GM12878 (cell line): ENCODE measurements around the gene PMIS2. TPM values are rescaled to one million over a fixed set of nuclear protein-coding genes. Genes with fewer than 3 reads are reported as not detected.
"Not testable (repeated sequence)": the region's sequence is repeated elsewhere in the genome, so short reads cannot be mapped to it uniquely, and the experiment has no call there.

Source experiments
- ATAC-seq: fragments of 200-7000 bp; cut with Tn5 transposase; 3 replicates; pipeline ENCODE4 v1.9.1; 2020; ENCODE audit warnings: mild to moderate bottlenecking, moderate library complexity
- BruUV-seq: library from RNA; stranded (reverse); fragments of 400-500 nt; replicated peaks from 2 replicates; lab custom pipeline; 2021; lab: Mats Ljungman, UMichigan
- CTCF ChIA-PET: fragments of 300-600 bp; sonication (Branson Sonifier 250); formaldehyde crosslinking; extraction: SDS; loops from one replicate; lab custom pipeline; 2021; ENCODE audit warnings: inconsistent platforms; lab: Yijun Ruan, JAX
- POLR2A ChIA-PET: fragments of 350-600 bp; formaldehyde crosslinking; extraction: SDS; loops from one replicate; lab custom pipeline; 2021; ENCODE audit warnings: inconsistent platforms; lab: Charles Lee
- RAD21 ChIA-PET: fragments of 300-600 bp; sonication (Branson Sonifier 250); formaldehyde crosslinking; loops from one replicate; lab custom pipeline; 2023; ENCODE audit warnings: antibody characterized with exemption; ENCODE audit not compliant: unreplicated experiment; lab: Charles Lee
- SMC1A ChIA-PET: fragments of 300-600 bp; sonication (Branson Sonifier 250); formaldehyde crosslinking; loops from one replicate; lab custom pipeline; 2023; ENCODE audit not compliant: unreplicated experiment, uncharacterized antibody; lab: Charles Lee
- DNase-seq: peaks from one replicate; pipeline ENCODE4 v3.0.0-alpha.2; 2011; ENCODE audit warnings: low read depth, low spot score
- FAIRE-seq: peaks from 3 replicates; lab custom pipeline; 2011; peaks lifted over from hg19 to GRCh38; lab: Jason Lieb, UNC
- H2AFZ ChIP-seq: 2 replicates; pipeline ENCODE4 v1.6.0; 2011; ENCODE audit warnings: low read depth, low read length, control low read depth; ENCODE audit not compliant: control insufficient read depth
- H3K27ac ChIP-seq: 2 replicates; pipeline ENCODE4 v1.5.1; 2011; ENCODE audit warnings: control low read depth; ENCODE audit not compliant: control insufficient read depth, insufficient read depth
- H3K27me3 ChIP-seq, 2 experiments: replicated peaks in 1 of 2; 2 replicates each; pipeline versions ENCODE4 v1.6.0 to v1.6.1; 2011; ENCODE audit warnings: low read length in 1 of 2; ENCODE audit not compliant: control insufficient read depth in 2 of 2, insufficient read depth in 2 of 2
- H3K36me3 ChIP-seq, 2 experiments: 2 replicates each; pipeline ENCODE4 v1.5.1; 2011; ENCODE audit warnings: low read length in 1 of 2; ENCODE audit not compliant: control insufficient read depth in 2 of 2, insufficient read depth in 2 of 2
- H3K4me1 ChIP-seq: 2 replicates; pipeline ENCODE4 v1.6.1; 2011; ENCODE audit warnings: mild to moderate bottlenecking, low read length, moderate library complexity, mixed read lengths; ENCODE audit not compliant: control insufficient read depth, insufficient read depth
- H3K4me2 ChIP-seq: 2 replicates; pipeline ENCODE4 v1.6.0; 2011; ENCODE audit warnings: control low read depth; ENCODE audit not compliant: control insufficient read depth, insufficient read depth
- H3K4me3 ChIP-seq: fragments of 200-600 bp; sonication (generic); 2 replicates; pipeline ENCODE4 v1.5.1; 2016
- H3K79me2 ChIP-seq: 2 replicates; pipeline ENCODE4 v1.6.0; 2011; ENCODE audit warnings: low read length; ENCODE audit not compliant: control insufficient read depth, insufficient read depth
- H3K9ac ChIP-seq: 2 replicates; pipeline ENCODE4 v1.8.0; 2011; ENCODE audit warnings: low read length, control low read depth, mixed read lengths; ENCODE audit not compliant: control insufficient read depth, insufficient read depth
- H3K9me3 ChIP-seq: replicated peaks from 3 replicates; pipeline ENCODE4 v1.5.1; 2011; ENCODE audit warnings: mild to moderate bottlenecking, low read length; ENCODE audit not compliant: control insufficient read depth, insufficient read depth
- H4K20me1 ChIP-seq: 2 replicates; pipeline ENCODE4 v1.6.0; 2011; ENCODE audit not compliant: control insufficient read depth, insufficient read depth
- CEBPB ChIP-seq, 2 experiments: fragments of 150-350 bp in 1 of 2; IDR thresholded peaks; 2 replicates each; pipeline ENCODE4 v1.6.1; 2012 to 2014; ENCODE audit warnings: low read depth in 2 of 2, low read length in 2 of 2, borderline replicate concordance in 1 of 2, inconsistent platforms in 1 of 2
- EED ChIP-seq: sonication (generic); IDR thresholded peaks from 2 replicates; pipeline ENCODE4 v1.6.1; 2016; ENCODE audit warnings: antibody characterized with exemption, low read depth
- ESRRA ChIP-seq: IDR thresholded peaks from 2 replicates; pipeline ENCODE4 v1.6.1; 2012; ENCODE audit warnings: mild to moderate bottlenecking, low read length, improper control_type of control experiment
- JUNB ChIP-seq: IDR thresholded peaks from 2 replicates; pipeline ENCODE4 v1.6.1; 2016; ENCODE audit warnings: antibody characterized with exemption, mild to moderate bottlenecking
- LARP7 ChIP-seq: fragments of 450-650 bp; IDR thresholded peaks from 2 replicates; pipeline ENCODE4 v1.6.1; 2017; ENCODE audit warnings: mild to moderate bottlenecking
- MTA2 ChIP-seq: fragments of 450-650 bp; IDR thresholded peaks from 2 replicates; pipeline ENCODE4 v1.6.1; 2016; ENCODE audit warnings: low read depth, mild to moderate bottlenecking, moderate library complexity
- POLR2AphosphoS2 ChIP-seq: IDR thresholded peaks from 2 replicates; pipeline ENCODE4 v1.6.1; 2011; ENCODE audit warnings: low read depth, mild to moderate bottlenecking, low read length, improper control_type of control experiment, moderate library complexity
- YBX1 ChIP-seq: fragments of 450-650 bp; IDR thresholded peaks from 2 replicates; pipeline ENCODE4 v1.6.1; 2016; ENCODE audit warnings: antibody characterized with exemption
- YY1 ChIP-seq: IDR thresholded peaks from 2 replicates; pipeline ENCODE4 v1.6.1; 2011; ENCODE audit warnings: low read depth, mild to moderate bottlenecking, low read length
- WGBS: methylation state at CpG from one replicate; pipeline ENCODE4 v1.1.6; 2016; ENCODE audit warnings: low lambda C conversion rate; ENCODE audit not compliant: insufficient replicate concordance, insufficient coverage; ENCODE audit errors: missing lambda C conversion rate; 5-methylcytosine and 5-hydroxymethylcytosine counted together
- in situ Hi-C: fragments of 300-500 bp; cut with MboI; formaldehyde crosslinking; loops from 9 replicates; pipeline ENCODE4 v1.14.3; 2018; ENCODE audit warnings: mixed read lengths
- intact Hi-C: fragments of 100-400 bp; cut with micrococcal nuclease; formaldehyde crosslinking; loops from one replicate; pipeline ENCODE4 v1.14.2; 2022; ENCODE audit not compliant: unreplicated experiment
- polyA plus RNA-seq, 11 experiments: library from polyadenylated mRNA; depleted of rRNA in 4 of 11; unstranded in 6 of 11; stranded (reverse) in 5 of 11; fragments of >200 nt; fragmentation: Nextera tagmentation in 4 of 11; fragmentation: Illumina TruSeq in 1 of 11; extraction: Ambion mirVana in 4 of 11; extraction: Trizol in 1 of 11; gene quantifications; 1 replicate in 1 of 11; 2 replicates in 10 of 11; pipeline versions ENCODE4 v1.2.1 to v1.2.3, GENCODE V29; 2011 to 2016; ENCODE audit warnings: inconsistent platforms in 2 of 11, missing spikeins in 2 of 11, low read depth in 1 of 11
- total RNA-seq, 4 experiments: library from RNA; depleted of rRNA in 3 of 4; stranded (reverse); fragments of >200 nt in 3 of 4; fragmentation: Illumina TruSeq in 1 of 4; extraction: Trizol in 1 of 4; gene quantifications; 2 replicates each; pipeline versions ENCODE4 v1.2.1 to v1.2.3, GENCODE V29; 2013 to 2021
- TF ChIP-seq, protein P1 (sequence below): fragments of 450-650 bp; conservative IDR thresholded peaks from 2 replicates; pipeline ENCODE4 v1.6.1; 2017; ENCODE audit warnings: mild to moderate bottlenecking, moderate library complexity
- TF ChIP-seq, protein P2 (sequence below): IDR thresholded peaks from 2 replicates; pipeline ENCODE4 v1.6.1; 2011; ENCODE audit warnings: borderline replicate concordance, low read depth, mild to moderate bottlenecking, moderate library complexity, mixed read lengths, low read length; ENCODE audit not compliant: insufficient read depth; ENCODE audit errors: extremely low read length

Gene PMIS2
- total and polyA plus RNA-seq, 10 of the 15 experiments (the other 5 are each of a cell fraction or from before 2014, with no cell fraction given), result not detected

DNA sequence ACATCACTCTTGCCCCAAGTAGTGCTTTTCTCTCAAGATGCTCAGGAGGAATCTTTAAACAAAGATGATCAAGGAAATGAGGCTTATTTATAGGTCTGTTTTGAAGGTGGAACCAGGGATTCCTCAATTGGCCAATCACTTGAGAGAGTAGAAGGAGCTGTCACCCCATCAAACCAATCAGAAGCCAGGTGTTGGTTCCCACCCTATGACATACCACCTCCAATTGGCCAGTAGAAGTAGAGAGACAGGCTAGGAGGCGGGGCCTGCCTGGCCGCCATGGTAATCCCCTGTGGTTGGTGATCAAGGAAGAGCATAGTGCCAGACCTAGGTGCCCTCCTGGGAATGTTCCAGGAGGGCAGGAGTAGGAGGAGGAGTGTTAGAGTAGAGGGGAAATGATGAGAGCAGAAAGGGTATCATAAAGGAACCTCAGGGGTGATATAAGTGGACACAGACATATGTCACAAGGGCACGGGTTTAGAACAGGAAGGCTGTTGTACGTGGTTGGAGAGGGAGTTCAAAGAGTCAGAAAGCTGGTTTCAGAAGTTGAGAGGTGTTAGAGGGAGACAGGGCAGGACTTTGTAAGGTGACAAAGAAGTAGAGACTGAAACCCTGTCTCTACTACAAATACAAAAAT is 10.5 kb downstream of the PMIS2 start (continued):
- peak; percentile 46 for TF ChIP-seq MTA2
- TF ChIP-seq POLR2AphosphoS2, result no peak
- TF ChIP-seq, protein P1, sequence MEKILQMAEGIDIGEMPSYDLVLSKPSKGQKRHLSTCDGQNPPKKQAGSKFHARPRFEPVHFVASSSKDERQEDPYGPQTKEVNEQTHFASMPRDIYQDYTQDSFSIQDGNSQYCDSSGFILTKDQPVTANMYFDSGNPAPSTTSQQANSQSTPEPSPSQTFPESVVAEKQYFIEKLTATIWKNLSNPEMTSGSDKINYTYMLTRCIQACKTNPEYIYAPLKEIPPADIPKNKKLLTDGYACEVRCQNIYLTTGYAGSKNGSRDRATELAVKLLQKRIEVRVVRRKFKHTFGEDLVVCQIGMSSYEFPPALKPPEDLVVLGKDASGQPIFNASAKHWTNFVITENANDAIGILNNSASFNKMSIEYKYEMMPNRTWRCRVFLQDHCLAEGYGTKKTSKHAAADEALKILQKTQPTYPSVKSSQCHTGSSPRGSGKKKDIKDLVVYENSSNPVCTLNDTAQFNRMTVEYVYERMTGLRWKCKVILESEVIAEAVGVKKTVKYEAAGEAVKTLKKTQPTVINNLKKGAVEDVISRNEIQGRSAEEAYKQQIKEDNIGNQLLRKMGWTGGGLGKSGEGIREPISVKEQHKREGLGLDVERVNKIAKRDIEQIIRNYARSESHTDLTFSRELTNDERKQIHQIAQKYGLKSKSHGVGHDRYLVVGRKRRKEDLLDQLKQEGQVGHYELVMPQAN, result no peak
- TF ChIP-seq, protein P2, sequence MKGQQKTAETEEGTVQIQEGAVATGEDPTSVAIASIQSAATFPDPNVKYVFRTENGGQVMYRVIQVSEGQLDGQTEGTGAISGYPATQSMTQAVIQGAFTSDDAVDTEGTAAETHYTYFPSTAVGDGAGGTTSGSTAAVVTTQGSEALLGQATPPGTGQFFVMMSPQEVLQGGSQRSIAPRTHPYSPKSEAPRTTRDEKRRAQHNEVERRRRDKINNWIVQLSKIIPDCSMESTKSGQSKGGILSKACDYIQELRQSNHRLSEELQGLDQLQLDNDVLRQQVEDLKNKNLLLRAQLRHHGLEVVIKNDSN, result no peak
- no peak for TF ChIP-seq LARP7
- TF ChIP-seq ESRRA, result no peak
- TF ChIP-seq YBX1, result no peak
- TF ChIP-seq YY1, result peak; percentile 68
- TF ChIP-seq JUNB, result no peak

DNA sequence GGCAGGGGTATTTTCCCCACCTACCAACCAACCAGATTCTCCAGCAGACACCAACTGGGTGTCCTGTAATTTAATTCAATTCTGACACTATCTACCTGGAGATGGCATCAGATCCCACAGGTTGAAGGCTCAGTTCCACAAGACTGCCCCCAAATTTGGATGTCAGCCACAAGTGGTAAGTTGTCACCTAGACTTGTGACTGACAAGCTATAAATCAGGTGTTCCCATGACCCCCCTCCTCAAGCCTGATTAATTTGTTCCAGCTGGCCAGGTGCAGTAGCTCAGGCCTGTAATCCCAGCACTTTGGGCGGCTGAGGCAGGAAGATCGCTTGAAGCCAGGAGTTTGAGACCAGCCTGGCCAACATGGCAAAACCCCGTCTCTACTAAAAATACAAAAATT is 16.0 kb downstream of the PMIS2 start:
- H4K20me1 ChIP-seq, result no peaks in the 10 kb centered on the region
- ATAC-seq (no peak), FAIRE-seq (no peak), DNase-seq (no peak)
- no peak overlapping the region for H3K4me3 ChIP-seq
- intact Hi-C loops, result no loop called here
- no peaks in the 10 kb centered on the region for H3K36me3 ChIP-seq
- H2AFZ ChIP-seq, result no peak overlapping the region
- ChIA-PET SMC1A (interaction anchor here (1.0 to 1.3 kb wide), 3 partner anchors 11 to 110 kb away, joined by 3 to 4 read pairs (median 3); no protein-coding TSS in a partner anchor), RAD21 (no interaction called here), CTCF (interaction anchor here (0.7 to 1.4 kb wide), 2 partner anchors 8 to 53 kb away, joined by 3 to 4 read pairs; no protein-coding TSS in a partner anchor), POLR2A (interaction anchor here (0.6 kb wide), 1 partner anchor 602 kb away, joined by 5 read pairs; no protein-coding TSS in a partner anchor)
- 75% methylated on average over 3 of the region's 3 CpGs for WGBS
- H3K27ac ChIP-seq, result no peak overlapping the region
- no peaks in the 10 kb centered on the region for H3K4me1 ChIP-seq
- H3K79me2 ChIP-seq, result no peaks in the 10 kb centered on the region
- no peak overlapping the region for H3K9ac ChIP-seq
- BruUV-seq, result no TSS peak
- in situ Hi-C loops, result no loop called here
- H3K27me3 ChIP-seq, result no peaks in the 10 kb centered on the region; a peak in 1 of 4 replicates
- H3K9me3 ChIP-seq, result no peaks in the 10 kb centered on the region; the same call in 2 of the 3 replicates
- TF ChIP-seq CEBPB (IDR thresholded peaks at IDR 0.05; ENCODE audit: borderline replicate concordance in 1 of 2, low read depth in 2 of 2, low read length in 2 of 2), result no peak
- no peak for TF ChIP-seq EED
- H3K4me2 ChIP-seq, result no peak overlapping the region

DNA sequence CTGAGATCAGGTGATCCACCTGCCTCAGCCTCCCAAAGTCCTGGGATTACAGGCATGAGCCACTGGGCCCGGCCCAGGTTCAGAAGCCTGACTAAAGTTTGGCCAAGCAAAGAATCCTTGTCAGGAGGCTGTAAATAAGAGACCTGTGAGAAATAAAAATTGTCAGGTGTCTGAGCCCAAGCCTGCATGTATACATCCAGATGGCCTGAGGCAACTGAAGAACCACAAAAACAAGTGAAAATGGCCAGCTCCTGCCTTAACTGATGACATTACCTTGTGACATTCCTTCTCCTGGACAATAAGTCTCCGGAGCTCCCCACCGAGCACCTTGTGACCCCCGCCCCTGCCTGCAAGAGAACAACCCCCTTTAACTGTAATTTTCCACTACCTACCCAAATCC is 18.5 kb downstream of the PMIS2 start:
- H3K9me3 ChIP-seq, H3K4me1 ChIP-seq, in situ Hi-C loops, H3K36me3 ChIP-seq, H4K20me1 ChIP-seq, H2AFZ ChIP-seq, H3K79me2 ChIP-seq, H3K9ac ChIP-seq, ATAC-seq, FAIRE-seq, H3K27ac ChIP-seq, intact Hi-C loops, DNase-seq, RAD21 ChIA-PET, H3K27me3 ChIP-seq, BruUV-seq, H3K4me3 ChIP-seq, CTCF ChIA-PET, H3K4me2 ChIP-seq: not testable (repeated sequence)
- POLR2A ChIA-PET, result interaction anchor here (1.1 kb wide), 1 partner anchor 9 kb away, joined by 3 read pairs; no protein-coding TSS in a partner anchor
- SMC1A ChIA-PET, result interaction anchor here (1.6 kb wide), 1 partner anchor 45 kb away, joined by 3 read pairs; no protein-coding TSS in a partner anchor
- 74% methylated on average over 4 of the region's 4 CpGs for WGBS
